Gastroesophageal sphincter (tissue), 4 donors: ENCODE data around the gene GABPB1. TPM values are rescaled to one million over a fixed set of nuclear protein-coding genes. Genes with fewer than 3 reads are reported as not detected.

Experiments
- ATAC-seq: fragments of 150-250 bp; one replicate; pipeline ENCODE4 v1.9.1; 2016; ENCODE audit warnings: mild to moderate bottlenecking, moderate library complexity
- H3K27ac ChIP-seq, 4 donors: fragments of 200-600 bp; sonication (generic) in 3 of 4; 1 replicate in 3 of 4; 2 replicates in 1 of 4; pipeline ENCODE4 v1.5.1; 2016 to 2019
- H3K27me3 ChIP-seq: fragments of 200-600 bp; sonication (generic); one replicate; pipeline ENCODE4 v1.5.1; 2019
- H3K36me3 ChIP-seq, 2 donors: fragments of 200-600 bp; sonication (generic); one replicate each; pipeline ENCODE4 v1.5.1; 2019; ENCODE audit warnings: control low read depth in 1 of 2
- H3K4me1 ChIP-seq, 3 donors: fragments of 200-600 bp; sonication (generic); 1 replicate in 2 of 3; 2 replicates in 1 of 3; pipeline ENCODE4 v1.5.1; 2016 to 2019; ENCODE audit warnings: control low read depth in 2 of 3
- H3K4me3 ChIP-seq, 2 donors: fragments of 200-600 bp; sonication (generic); one replicate each; pipeline ENCODE4 v1.5.1; 2019; ENCODE audit warnings: mild to moderate bottlenecking in 1 of 2, moderate library complexity in 1 of 2
- H3K9me3 ChIP-seq, 3 donors: fragments of 200-600 bp; sonication (generic); one replicate each; pipeline ENCODE4 v1.5.1; 2017 to 2019; ENCODE audit warnings: control low read depth in 2 of 3
- CTCF ChIP-seq, 4 experiments: fragments of 200-600 bp in 2 of 4; fragments of 450-650 bp in 2 of 4; sonication (generic) in 1 of 4; IDR thresholded peaks; one replicate each; pipeline ENCODE4 v1.5.1; 2017 to 2019; ENCODE audit warnings: antibody characterized with exemption in 4 of 4, mild to moderate bottlenecking in 2 of 4, moderate library complexity in 2 of 4
- EP300 ChIP-seq: sonication (generic); formaldehyde crosslinking; IDR thresholded peaks from one replicate; pipeline ENCODE4 v1.6.1; 2017; ENCODE audit warnings: antibody characterized with exemption, mild to moderate bottlenecking
- POLR2A ChIP-seq, 2 donors: fragments of 450-650 bp; IDR thresholded peaks; one replicate each; pipeline ENCODE4 v1.6.1; 2017; ENCODE audit warnings: antibody characterized with exemption in 2 of 2, mild to moderate bottlenecking in 2 of 2, moderate library complexity in 1 of 2
- POLR2AphosphoS5 ChIP-seq: sonication (generic); formaldehyde crosslinking; IDR thresholded peaks from one replicate; pipeline ENCODE4 v1.6.1; 2017; ENCODE audit warnings: antibody characterized with exemption
- WGBS, 2 donors: methylation state at CpG; one replicate each; pipeline ENCODE4 v1.1.5; 2018; ENCODE audit warnings: low coverage in 1 of 2; 5-methylcytosine and 5-hydroxymethylcytosine counted together
- total RNA-seq, 4 donors: library from RNA; depleted of rRNA; stranded (reverse); fragments of >200 nt; gene quantifications; one replicate each; pipeline ENCODE4 v1.1.0, GENCODE V29; 2016

The GABPB1 gene
- total RNA-seq, 4 donors from 2014 or later, result 15.8 to 26.1 (median 17.8) TPM

- Histone ChIP-seq H3K4me1 (peaks cover 3 to 60% (median 23%) of the 10 kb centered on the region in 3 donors), H3K27me3 (no peaks in the 10 kb centered on the region), H3K36me3 (peaks cover 0 to 12% of the 10 kb centered on the region in 2 donors), H3K27ac (peak overlapping the region; percentile 93 to 99 (median 98)), H3K9me3 (no peaks in the 10 kb centered on the region), H3K4me3 (peak overlapping the region; percentile 96)
- peak; percentile 41 for ATAC-seq
- TF ChIP-seq EP300 (no peak), POLR2A (IDR thresholded peaks at IDR 0.05) (peak; percentile 81 to 83), POLR2AphosphoS5 (peak; percentile 86), CTCF (IDR thresholded peaks at IDR 0.05) (no peak)
- WGBS, 2 donors, result 0% methylated on average over 1 to 4 of the region's 79 CpGs
Measured at GRCh38 chr15:50353975-50354837, 792 bp downstream of the GABPB1 start.

- 0 to 1% methylated on average over 6 of the region's 6 CpGs for WGBS, 2 donors
- TF ChIP-seq EP300 (no peak), CTCF (IDR thresholded peaks at IDR 0.05) (no peak), POLR2A (IDR thresholded peaks at IDR 0.05) (no peak), POLR2AphosphoS5 (peak; percentile 39)
- peak; percentile 37 for ATAC-seq
- H3K27ac ChIP-seq, result peak overlapping the region; percentile 93 to 99 (median 98)
- peaks cover 0 to 7% of the 10 kb centered on the region in 2 donors for H3K36me3 ChIP-seq
- H3K4me1 ChIP-seq, result peaks cover 6 to 68% (median 23%) of the 10 kb centered on the region in 3 donors
- H3K4me3 ChIP-seq, result peak overlapping the region; percentile 96
- no peaks in the 10 kb centered on the region for H3K27me3 ChIP-seq
- H3K9me3 ChIP-seq, result no peaks in the 10 kb centered on the region
Measured at GRCh38 chr15:50353251-50353974, 1.6 kb downstream of the GABPB1 start.

- TF ChIP-seq CTCF (IDR thresholded peaks at IDR 0.05) (no peak), EP300 (no peak), POLR2A (IDR thresholded peaks at IDR 0.05) (no peak), POLR2AphosphoS5 (no peak)
- H3K27ac ChIP-seq, result peak overlapping the region in 2 of 4 donors; percentile 1 to 93
- no peak for ATAC-seq
- H3K4me3 ChIP-seq, result no peak overlapping the region
- no peaks in the 10 kb centered on the region for H3K27me3 ChIP-seq
- H3K9me3 ChIP-seq, result no peaks in the 10 kb centered on the region
- H3K36me3 ChIP-seq, result no peaks in the 10 kb centered on the region
- H3K4me1 ChIP-seq, result peaks cover 6 to 53% (median 12%) of the 10 kb centered on the region in 3 donors
- WGBS, 2 donors, result 82 to 94% methylated on average over 3 of the region's 3 CpGs
Measured at GRCh38 chr15:50350621-50351020, 4.4 kb downstream of the GABPB1 start.

GRCh38 chr15:50345298-50345697 lies 9.7 kb downstream of the GABPB1 start:
- no peak overlapping the region for H3K4me3 ChIP-seq
- H3K27me3 ChIP-seq, result no peaks in the 10 kb centered on the region
- 86 to 96% methylated on average over 5 of the region's 5 CpGs for WGBS, 2 donors
- no peak overlapping the region for H3K27ac ChIP-seq
- H3K9me3 ChIP-seq, result no peaks in the 10 kb centered on the region
- peaks cover 0 to 34% (median 6%) of the 10 kb centered on the region in 3 donors for H3K4me1 ChIP-seq
- H3K36me3 ChIP-seq, result no peaks in the 10 kb centered on the region
- TF ChIP-seq POLR2AphosphoS5, result no peak
- TF ChIP-seq CTCF (IDR thresholded peaks at IDR 0.05), result no peak
- no peak for TF ChIP-seq POLR2A (IDR thresholded peaks at IDR 0.05)
- no peak for TF ChIP-seq EP300
- ATAC-seq, result no peak
